ENCODE measurements around the gene LARGE1. TPM values are rescaled to one million over a fixed set of nuclear protein-coding genes. Genes with fewer than 3 reads are reported as not detected.

The LARGE1 gene
- total and polyA plus RNA-seq, 8 donors: 4.1 to 29.3 (median 13.7) TPM

GRCh38 chr22:33884829-33885228 lies 35.4 kb downstream of the LARGE1 start:
- no peak overlapping the region for H3K27ac ChIP-seq
- DNase-seq: no peak
- TF ChIP-seq CTCF (IDR thresholded peaks at IDR 0.05): no peak
- no peaks in the 10 kb centered on the region for H3K36me3 ChIP-seq
- H3K27me3 ChIP-seq: no peaks in the 10 kb centered on the region
- intact Hi-C loops (cut with DNase I): no loop called here
- no peak overlapping the region for H3K4me3 ChIP-seq
- ATAC-seq: no peak
- peaks cover 0 to 4% (median 0%) of the 10 kb centered on the region in 3 donors for H3K4me1 ChIP-seq
- WGBS, 2 donors: 89 to 90% methylated on average over 7 of the region's 7 CpGs
- no peaks in the 10 kb centered on the region for H3K9me3 ChIP-seq
- no peak for FAIRE-seq

GRCh38 chr22:33883961-33884808 lies 36.1 kb downstream of the LARGE1 start:
- FAIRE-seq (no peak), ATAC-seq (peak in 2 of 4 donors; percentile 20 to 28)

GRCh38 chr22:33883561-33883960 lies 36.7 kb downstream of the LARGE1 start:
- H3K36me3 ChIP-seq: no peaks in the 10 kb centered on the region
- intact Hi-C loops (cut with DNase I): no loop called here
- H3K9me3 ChIP-seq: no peaks in the 10 kb centered on the region
- no peaks in the 10 kb centered on the region for H3K27me3 ChIP-seq
- FAIRE-seq: no peak
- peaks cover 0 to 4% (median 0%) of the 10 kb centered on the region in 3 donors for H3K4me1 ChIP-seq
- no peak overlapping the region for H3K4me3 ChIP-seq
- H3K27ac ChIP-seq: no peak overlapping the region
- 93% methylated on average over 6 of the region's 6 CpGs for WGBS, 2 donors
- ATAC-seq: no peak
- TF ChIP-seq CTCF (IDR thresholded peaks at IDR 0.05): no peak
- no peak for DNase-seq

More at GRCh38 chr22:33883961-33884808, 36.1 kb downstream of the LARGE1 start:
- H3K27ac ChIP-seq: no peak overlapping the region
- H3K4me3 ChIP-seq: no peak overlapping the region
- intact Hi-C loops (cut with DNase I): no loop called here
- no peaks in the 10 kb centered on the region for H3K27me3 ChIP-seq
- H3K9me3 ChIP-seq: no peaks in the 10 kb centered on the region
- DNase-seq: no peak
- no peak for TF ChIP-seq CTCF (IDR thresholded peaks at IDR 0.05)
- H3K4me1 ChIP-seq: peaks cover 0 to 4% (median 0%) of the 10 kb centered on the region in 3 donors
- WGBS, 2 donors: 60 to 63% methylated on average over 19 of the region's 19 CpGs
- no peaks in the 10 kb centered on the region for H3K36me3 ChIP-seq

- 95 to 96% methylated on average over 6 of the region's 6 CpGs for WGBS, 2 donors
- no peak for ATAC-seq
- intact Hi-C loops (cut with DNase I): no loop called here
- Histone ChIP-seq H3K27me3 (no peaks in the 10 kb centered on the region), H3K4me1 (peaks cover 0 to 4% (median 0%) of the 10 kb centered on the region in 3 donors), H3K36me3 (no peaks in the 10 kb centered on the region), H3K27ac (no peak overlapping the region), H3K9me3 (no peaks in the 10 kb centered on the region), H3K4me3 (no peak overlapping the region)
- no peak for DNase-seq
- no peak for FAIRE-seq
- TF ChIP-seq CTCF (IDR thresholded peaks at IDR 0.05): no peak
These were observed 37.3 kb downstream of the LARGE1 start for GRCh38 chr22:33882991-33883390.

- TF ChIP-seq CTCF (IDR thresholded peaks at IDR 0.05): no peak
- Histone ChIP-seq H3K4me3 (no peak overlapping the region), H3K27ac (no peak overlapping the region), H3K27me3 (no peaks in the 10 kb centered on the region), H3K9me3 (no peaks in the 10 kb centered on the region), H3K36me3 (no peaks in the 10 kb centered on the region), H3K4me1 (peaks cover 0 to 4% (median 0%) of the 10 kb centered on the region in 3 donors)
- DNase-seq (no peak), FAIRE-seq (no peak), ATAC-seq (no peak)
- 92 to 94% methylated on average over 11 of the region's 11 CpGs for WGBS, 2 donors
- intact Hi-C loops (cut with DNase I): no loop called here
These were observed 39.3 kb downstream of the LARGE1 start for GRCh38 chr22:33880986-33881385.
